Caki2 (cell line): ENCODE data around the gene FUCA2. TPM values are rescaled to one million over a fixed set of nuclear protein-coding genes. Genes with fewer than 3 reads are reported as not detected.

Source experiments
- DNase-seq: peaks from one replicate; pipeline ENCODE4 v3.0.0-alpha.2; 2015; ENCODE audit warnings: low read depth
- in situ Hi-C: cut with HindIII; loops from 2 replicates; pipeline ENCODE4 v1.10.0; 2016; ENCODE audit warnings: low sequenced_read_pairs, low pct_unique_long_range_greater_than_20kb, mixed read lengths
- total RNA-seq: library from RNA; depleted of rRNA; stranded (reverse); fragments of >200 nt; shearing (Covaris generic); gene quantifications from 2 replicates; pipeline ENCODE4 v1.2.3, GENCODE V29; 2014; ENCODE audit warnings: low replicate concordance; rRNA removed

Gene FUCA2
- 69.9 and 87.4 TPM in 2 replicates for total RNA-seq

- in situ Hi-C loops, result no loop called here
- DNase-seq, result peak; percentile 88
Measured at GRCh38 chr6:143510991-143511891, at the start of gene FUCA2. Gene FUCA2, minus strand, starts transcription at chr6:143511720. Its CDS starts 86 bp downstream, at chr6:143511634.

- DNase-seq, result no peak
- in situ Hi-C loops, result no loop called here
Measured at GRCh38 chr6:143561105-143561704, 49.7 kb upstream of the FUCA2 start.

GRCh38 chr6:143559051-143559660, 47.6 kb upstream of the FUCA2 start:
- in situ Hi-C loops, result no loop called here
- no peak for DNase-seq

- DNase-seq, result no peak
- in situ Hi-C loops, result no loop called here
Measured at GRCh38 chr6:143556529-143556928, 45.0 kb upstream of the FUCA2 start.

- in situ Hi-C loops, result no loop called here
- no peak for DNase-seq
Measured at GRCh38 chr6:143555582-143555981, 44.1 kb upstream of the FUCA2 start.

- in situ Hi-C loops, result no loop called here
- no peak for DNase-seq
Measured at GRCh38 chr6:143555071-143555492, 43.6 kb upstream of the FUCA2 start.

- in situ Hi-C loops, result no loop called here
- DNase-seq, result no peak
Measured at GRCh38 chr6:143553337-143553736, 41.8 kb upstream of the FUCA2 start.

- in situ Hi-C loops, result no loop called here
- no peak for DNase-seq
Measured at GRCh38 chr6:143549949-143550268, 38.4 kb upstream of the FUCA2 start.

GRCh38 chr6:143549221-143549948, 37.9 kb upstream of the FUCA2 start:
- no peak for DNase-seq
- in situ Hi-C loops, result no loop called here

GRCh38 chr6:143546599-143546998, 35.1 kb upstream of the FUCA2 start:
- in situ Hi-C loops, result no loop called here
- DNase-seq, result no peak

- in situ Hi-C loops, result no loop called here
- DNase-seq, result no peak
Measured at GRCh38 chr6:143545976-143546547, 34.5 kb upstream of the FUCA2 start.

GRCh38 chr6:143545165-143545564, 33.6 kb upstream of the FUCA2 start:
- no peak for DNase-seq
- in situ Hi-C loops, result no loop called here

- no peak for DNase-seq
- in situ Hi-C loops, result no loop called here
Measured at GRCh38 chr6:143544011-143544696, 32.6 kb upstream of the FUCA2 start.

- in situ Hi-C loops, result no loop called here
- DNase-seq, result no peak
Measured at GRCh38 chr6:143543435-143543834, 31.9 kb upstream of the FUCA2 start.

- in situ Hi-C loops, result no loop called here
- DNase-seq, result no peak
Measured at GRCh38 chr6:143542888-143543287, 31.4 kb upstream of the FUCA2 start.

GRCh38 chr6:143540192-143540591, 28.7 kb upstream of the FUCA2 start:
- in situ Hi-C loops, result no loop called here
- DNase-seq, result no peak

GRCh38 chr6:143539734-143540133, 28.2 kb upstream of the FUCA2 start:
- DNase-seq, result no peak
- in situ Hi-C loops, result no loop called here

- in situ Hi-C loops, result no loop called here
- no peak for DNase-seq
Measured at GRCh38 chr6:143539106-143539505, 27.6 kb upstream of the FUCA2 start.
